Panc1 (cell line): ENCODE results near the gene SPDYE17.
"Not testable (repeated sequence)": the region's sequence is repeated elsewhere in the genome, so short reads cannot be mapped to it uniquely, and the experiment has no call there.

Source experiments
- SIN3A ChIP-seq: IDR thresholded peaks from 2 replicates; pipeline ENCODE4 v1.6.1; 2012; ENCODE audit warnings: low read depth, mild to moderate bottlenecking, low read length, moderate library complexity, borderline replicate concordance; ENCODE audit not compliant: insufficient read depth
- TF ChIP-seq, protein P1 (sequence below): fragments of 450-650 bp; IDR thresholded peaks from 2 replicates; pipeline ENCODE4 v1.5.1; 2017; ENCODE audit warnings: mild to moderate bottlenecking
- TF ChIP-seq, protein P2 (sequence below), 2 experiments: IDR thresholded peaks; 2 replicates each; pipeline ENCODE4 v1.6.1; 2011 to 2012; ENCODE audit warnings: low read depth in 2 of 2, control low read depth in 1 of 2, low read length in 1 of 2, mild to moderate bottlenecking in 1 of 2, moderate library complexity in 1 of 2; ENCODE audit not compliant: insufficient read depth in 1 of 2

DNA sequence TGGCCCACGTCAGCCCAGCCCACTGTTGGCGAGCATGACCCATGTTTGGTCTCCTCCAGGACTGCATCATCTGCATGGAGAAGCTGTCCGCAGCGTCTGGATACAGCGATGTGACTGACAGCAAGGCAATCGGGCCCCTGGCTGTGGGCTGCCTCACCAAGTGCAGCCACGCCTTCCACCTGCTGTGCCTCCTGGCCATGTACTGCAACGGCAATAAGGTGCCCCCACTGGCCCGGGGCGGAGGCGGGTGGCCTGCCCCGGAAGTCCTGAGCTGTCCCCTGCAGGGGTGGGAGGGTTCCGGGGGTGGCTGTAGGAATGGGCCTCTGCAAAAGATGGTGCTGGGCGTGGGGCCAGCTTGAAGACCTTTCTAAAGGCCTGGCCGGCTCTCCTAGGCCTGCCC is 30.1 kb downstream of the SPDYE17 start:
- TF ChIP-seq, protein P1, sequence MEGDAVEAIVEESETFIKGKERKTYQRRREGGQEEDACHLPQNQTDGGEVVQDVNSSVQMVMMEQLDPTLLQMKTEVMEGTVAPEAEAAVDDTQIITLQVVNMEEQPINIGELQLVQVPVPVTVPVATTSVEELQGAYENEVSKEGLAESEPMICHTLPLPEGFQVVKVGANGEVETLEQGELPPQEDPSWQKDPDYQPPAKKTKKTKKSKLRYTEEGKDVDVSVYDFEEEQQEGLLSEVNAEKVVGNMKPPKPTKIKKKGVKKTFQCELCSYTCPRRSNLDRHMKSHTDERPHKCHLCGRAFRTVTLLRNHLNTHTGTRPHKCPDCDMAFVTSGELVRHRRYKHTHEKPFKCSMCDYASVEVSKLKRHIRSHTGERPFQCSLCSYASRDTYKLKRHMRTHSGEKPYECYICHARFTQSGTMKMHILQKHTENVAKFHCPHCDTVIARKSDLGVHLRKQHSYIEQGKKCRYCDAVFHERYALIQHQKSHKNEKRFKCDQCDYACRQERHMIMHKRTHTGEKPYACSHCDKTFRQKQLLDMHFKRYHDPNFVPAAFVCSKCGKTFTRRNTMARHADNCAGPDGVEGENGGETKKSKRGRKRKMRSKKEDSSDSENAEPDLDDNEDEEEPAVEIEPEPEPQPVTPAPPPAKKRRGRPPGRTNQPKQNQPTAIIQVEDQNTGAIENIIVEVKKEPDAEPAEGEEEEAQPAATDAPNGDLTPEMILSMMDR, result not testable (repeated sequence)
- TF ChIP-seq SIN3A, result not testable (repeated sequence)
- TF ChIP-seq, protein P2, sequence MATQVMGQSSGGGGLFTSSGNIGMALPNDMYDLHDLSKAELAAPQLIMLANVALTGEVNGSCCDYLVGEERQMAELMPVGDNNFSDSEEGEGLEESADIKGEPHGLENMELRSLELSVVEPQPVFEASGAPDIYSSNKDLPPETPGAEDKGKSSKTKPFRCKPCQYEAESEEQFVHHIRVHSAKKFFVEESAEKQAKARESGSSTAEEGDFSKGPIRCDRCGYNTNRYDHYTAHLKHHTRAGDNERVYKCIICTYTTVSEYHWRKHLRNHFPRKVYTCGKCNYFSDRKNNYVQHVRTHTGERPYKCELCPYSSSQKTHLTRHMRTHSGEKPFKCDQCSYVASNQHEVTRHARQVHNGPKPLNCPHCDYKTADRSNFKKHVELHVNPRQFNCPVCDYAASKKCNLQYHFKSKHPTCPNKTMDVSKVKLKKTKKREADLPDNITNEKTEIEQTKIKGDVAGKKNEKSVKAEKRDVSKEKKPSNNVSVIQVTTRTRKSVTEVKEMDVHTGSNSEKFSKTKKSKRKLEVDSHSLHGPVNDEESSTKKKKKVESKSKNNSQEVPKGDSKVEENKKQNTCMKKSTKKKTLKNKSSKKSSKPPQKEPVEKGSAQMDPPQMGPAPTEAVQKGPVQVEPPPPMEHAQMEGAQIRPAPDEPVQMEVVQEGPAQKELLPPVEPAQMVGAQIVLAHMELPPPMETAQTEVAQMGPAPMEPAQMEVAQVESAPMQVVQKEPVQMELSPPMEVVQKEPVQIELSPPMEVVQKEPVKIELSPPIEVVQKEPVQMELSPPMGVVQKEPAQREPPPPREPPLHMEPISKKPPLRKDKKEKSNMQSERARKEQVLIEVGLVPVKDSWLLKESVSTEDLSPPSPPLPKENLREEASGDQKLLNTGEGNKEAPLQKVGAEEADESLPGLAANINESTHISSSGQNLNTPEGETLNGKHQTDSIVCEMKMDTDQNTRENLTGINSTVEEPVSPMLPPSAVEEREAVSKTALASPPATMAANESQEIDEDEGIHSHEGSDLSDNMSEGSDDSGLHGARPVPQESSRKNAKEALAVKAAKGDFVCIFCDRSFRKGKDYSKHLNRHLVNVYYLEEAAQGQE (IDR thresholded peaks at IDR 0.05; ENCODE audit: insufficient read depth in 1 of 2, low read depth in 2 of 2, low read length in 1 of 2), result not testable (repeated sequence)
